ENCODE results near the gene MOCOS. TPM values are rescaled to one million over a fixed set of nuclear protein-coding genes. Genes with fewer than 3 reads are reported as not detected.

Gene MOCOS
- total and polyA plus RNA-seq, 11 donors, result 0.07 to 1.0 (median 0.26) TPM

DNA sequence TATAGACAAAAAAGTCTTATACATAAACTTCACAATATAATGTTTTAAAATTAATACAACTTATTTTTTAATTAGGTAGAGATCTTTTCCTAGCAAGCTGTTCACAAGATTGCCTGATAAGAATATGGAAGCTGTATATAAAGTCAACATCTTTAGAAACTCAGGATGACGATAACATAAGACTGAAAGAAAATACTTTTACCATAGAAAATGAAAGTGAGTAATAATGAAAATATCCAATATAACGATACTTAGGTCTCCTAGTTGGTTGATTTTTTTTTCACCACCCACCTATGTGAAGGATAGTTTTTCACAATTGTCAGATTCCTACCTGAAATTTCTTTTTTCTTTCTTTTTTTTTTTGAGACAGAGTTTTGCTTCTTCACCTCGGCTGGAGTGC lies 44.5 kb upstream of the MOCOS start:
- Histone ChIP-seq H3K36me3 (peaks cover 0 to 100% (median 99%) of the 10 kb centered on the region in 9 donors), H3K4me3 (no peak overlapping the region), H3K4me1 (no peaks in the 10 kb centered on the region), H3K27me3 (no peaks in the 10 kb centered on the region), H3K27ac (no peak overlapping the region), H3K9me3 (no peaks in the 10 kb centered on the region)
- intact Hi-C loops (cut with DNase I), result no loop called here
- 93 to 96% (median 93%) methylated on average over 3 of the region's 3 CpGs for WGBS, 4 donors
- TF ChIP-seq CTCF (IDR thresholded peaks at IDR 0.05) (no peak), POLR2A (IDR thresholded peaks at IDR 0.05) (no peak)
- DNase-seq (no peak), ATAC-seq (no peak)

DNA sequence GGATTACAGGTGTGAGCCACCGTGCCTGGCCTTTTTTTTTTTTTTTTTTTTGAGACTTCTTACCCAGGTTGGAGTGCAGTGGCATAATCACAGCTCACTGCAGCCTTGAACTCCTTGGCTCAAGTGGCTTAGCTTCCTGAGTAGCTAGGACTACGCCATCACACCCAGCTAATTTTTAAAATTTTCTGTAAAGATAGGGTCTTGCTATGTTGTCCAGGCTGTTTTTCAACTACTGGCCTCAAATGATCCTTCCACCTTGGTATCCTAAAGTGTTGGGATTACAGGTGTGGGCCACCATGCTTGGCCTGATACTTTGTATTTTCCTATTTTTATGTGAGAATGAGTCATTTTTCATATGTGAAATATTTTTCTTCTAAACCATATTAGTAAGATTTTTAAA lies 43.9 kb upstream of the MOCOS start:
- 98 to 100% (median 100%) methylated on average over 1 to 2 of the region's 2 CpGs for WGBS, 4 donors
- ATAC-seq, result no peak
- TF ChIP-seq POLR2A (IDR thresholded peaks at IDR 0.05), result no peak
- TF ChIP-seq CTCF (IDR thresholded peaks at IDR 0.05), result no peak
- H3K27ac ChIP-seq, result no peak overlapping the region
- H3K36me3 ChIP-seq, result peaks cover 0 to 100% (median 99%) of the 10 kb centered on the region in 9 donors
- H3K4me1 ChIP-seq, result no peaks in the 10 kb centered on the region
- H3K4me3 ChIP-seq, result no peak overlapping the region
- H3K27me3 ChIP-seq, result no peaks in the 10 kb centered on the region
- no peak for DNase-seq
- intact Hi-C loops (cut with DNase I), result no loop called here
- no peaks in the 10 kb centered on the region for H3K9me3 ChIP-seq

GRCh38 chr18:36149514-36150289 lies 37.6 kb upstream of the MOCOS start:
- DNase-seq (no peak), ATAC-seq (no peak)
- Histone ChIP-seq H3K9me3 (no peaks in the 10 kb centered on the region), H3K36me3 (peaks cover 0 to 100% (median 95%) of the 10 kb centered on the region in 9 donors), H3K4me1 (peaks cover 0 to 6% (median 0%) of the 10 kb centered on the region in 12 donors), H3K27me3 (no peaks in the 10 kb centered on the region), H3K27ac (no peak overlapping the region), H3K4me3 (no peak overlapping the region)
- WGBS, 4 donors, result 93 to 95% (median 94%) methylated on average over 5 of the region's 5 CpGs
- TF ChIP-seq CTCF (IDR thresholded peaks at IDR 0.05), result no peak
- TF ChIP-seq POLR2A (IDR thresholded peaks at IDR 0.05), result no peak
- intact Hi-C loops (cut with DNase I), result no loop called here

GRCh38 chr18:36152781-36153180 lies 34.5 kb upstream of the MOCOS start:
- TF ChIP-seq CTCF (IDR thresholded peaks at IDR 0.05), result no peak
- no peak for TF ChIP-seq POLR2A (IDR thresholded peaks at IDR 0.05)
- Histone ChIP-seq H3K4me3 (no peak overlapping the region), H3K27ac (no peak overlapping the region), H3K4me1 (peaks cover 0 to 6% (median 0%) of the 10 kb centered on the region in 12 donors), H3K9me3 (no peaks in the 10 kb centered on the region), H3K36me3 (peaks cover 0 to 100% (median 95%) of the 10 kb centered on the region in 9 donors), H3K27me3 (no peaks in the 10 kb centered on the region)
- ATAC-seq, result no peak
- 93 to 100% (median 100%) methylated on average over 1 of the region's 1 CpG for WGBS, 4 donors
- no peak for DNase-seq
- intact Hi-C loops (cut with DNase I), result no loop called here
